Dermis microvascular lymphatic vessel endothelial cell (primary cell): ENCODE results near the gene NLGN4X. TPM values are rescaled to one million over a fixed set of nuclear protein-coding genes. Genes with fewer than 3 reads are reported as not detected.

Experiments
- DNase-seq, 2 donors: peaks; one replicate each; pipeline versions ENCODE4 v3.0.0 to v3.0.0-alpha.2; 2010; ENCODE audit warnings: low read depth in 2 of 2
- total RNA-seq: library from RNA; depleted of rRNA; stranded (reverse); fragments of >200 nt; gene quantifications from 2 replicates; pipeline ENCODE4 v1.2.1, GENCODE V29; 2014

Gene NLGN4X
- total RNA-seq, 1 donor from 2014 or later: 0.26 TPM

GRCh38 chrX:5869786-5870185 lies 358.9 kb downstream of the NLGN4X start:
- DNase-seq: no peak

DNA sequence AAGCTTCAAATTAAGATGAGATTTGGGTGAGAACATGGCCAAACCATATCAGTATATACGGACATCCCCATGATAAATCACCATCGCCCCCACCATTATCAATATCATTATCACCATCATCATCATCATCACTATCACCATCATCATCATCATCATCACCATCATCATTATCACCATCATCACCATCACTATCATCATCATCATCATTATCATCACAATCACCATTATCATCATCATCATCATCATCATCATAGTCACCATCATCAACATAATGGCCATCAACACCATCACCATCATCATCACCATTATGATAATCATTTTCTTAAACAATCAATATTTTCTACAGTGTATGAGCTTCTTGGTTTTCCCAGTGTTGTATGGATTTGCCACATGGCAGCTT lies 360.9 kb downstream of the NLGN4X start:
- DNase-seq: no peak

- no peak for DNase-seq
These were observed 371.4 kb downstream of the NLGN4X start for GRCh38 chrX:5857232-5857631.

- no peak for DNase-seq
These were observed 375.7 kb downstream of the NLGN4X start for GRCh38 chrX:5852941-5853340.

GRCh38 chrX:5842601-5843000 lies 386.1 kb downstream of the NLGN4X start:
- DNase-seq: no peak
